Naive thymus-derived CD4-positive, alpha-beta T cell (primary cell): ENCODE measurements around the gene MYO10. TPM values are rescaled to one million over a fixed set of nuclear protein-coding genes. Genes with fewer than 3 reads are reported as not detected.

Experiments used
- ATAC-seq: fragments of 150-1000 bp; cut with Tn5 transposase; 2 replicates; pipeline ENCODE4 v1.10.0; 2021; ENCODE audit warnings: mild to moderate bottlenecking, moderate library complexity
- CTCF ChIA-PET: fragments of 350-600 bp; sonication (Branson Sonifier 250); formaldehyde crosslinking; loops from one replicate; lab custom pipeline; 2021; ENCODE audit warnings: antibody characterized with exemption; lab: Charles Lee
- POLR2A ChIA-PET: fragments of 350-600 bp; sonication (Branson Sonifier 250); formaldehyde crosslinking; loops from one replicate; lab custom pipeline; 2021; ENCODE audit warnings: antibody characterized with exemption, inconsistent platforms; lab: Charles Lee
- DNase-seq, 9 donors: peaks; one replicate each; pipeline versions ENCODE4 v3.0.0 to v3.0.0-alpha.2; 2020 to 2022; ENCODE audit warnings: mixed read lengths in 1 of 9
- H3K27ac ChIP-seq: one replicate; pipeline ENCODE4 v1.7.0; 2013; ENCODE audit warnings: mild to moderate bottlenecking, low read depth, low read length, moderate library complexity
- H3K27me3 ChIP-seq, 2 donors: one replicate each; pipeline ENCODE4 v1.7.0; 2013; ENCODE audit warnings: low read length in 2 of 2, mild to moderate bottlenecking in 2 of 2, moderate library complexity in 2 of 2; ENCODE audit not compliant: control insufficient read depth in 2 of 2, insufficient read depth in 2 of 2
- H3K36me3 ChIP-seq, 3 experiments: 1 replicate in 2 of 3; 2 replicates in 1 of 3; pipeline ENCODE4 v1.7.0; 2013; ENCODE audit warnings: low read length in 3 of 3, mild to moderate bottlenecking in 3 of 3, moderate library complexity in 1 of 3; ENCODE audit not compliant: insufficient read depth in 3 of 3, control insufficient read depth in 2 of 3
- H3K4me1 ChIP-seq, 2 donors: one replicate each; pipeline ENCODE4 v1.7.0; 2013; ENCODE audit warnings: low read length in 2 of 2, mild to moderate bottlenecking in 2 of 2, moderate library complexity in 1 of 2; ENCODE audit not compliant: control insufficient read depth in 2 of 2, insufficient read depth in 2 of 2
- H3K4me3 ChIP-seq: 2 replicates; pipeline ENCODE4 v1.7.0; 2013; ENCODE audit warnings: mild to moderate bottlenecking, low read length
- H3K9me3 ChIP-seq, 3 experiments: 1 replicate in 2 of 3; 2 replicates in 1 of 3; pipeline ENCODE4 v1.7.0; 2013; ENCODE audit warnings: low read length in 3 of 3; ENCODE audit not compliant: control insufficient read depth in 2 of 3
- H3K27ac Mint-ChIP-seq, 9 donors: one replicate each; pipeline ENCODE4 v1.8.0; 2020 to 2022; ENCODE audit warnings: mixed read lengths in 9 of 9, mild to moderate bottlenecking in 8 of 9, moderate library complexity in 5 of 9, inconsistent platforms in 2 of 9
- H3K27me3 Mint-ChIP-seq, 5 donors: one replicate each; pipeline ENCODE4 v1.8.0; 2021 to 2022; ENCODE audit warnings: mixed read lengths in 5 of 5, mild to moderate bottlenecking in 1 of 5
- H3K36me3 Mint-ChIP-seq, 5 donors: one replicate each; pipeline ENCODE4 v1.8.0; 2020 to 2022; ENCODE audit warnings: mixed read lengths in 5 of 5, mild to moderate bottlenecking in 3 of 5, inconsistent platforms in 1 of 5
- H3K4me1 Mint-ChIP-seq, 7 donors: one replicate each; pipeline ENCODE4 v1.8.0; 2020 to 2022; ENCODE audit warnings: mixed read lengths in 7 of 7, mild to moderate bottlenecking in 3 of 7, inconsistent platforms in 1 of 7
- H3K4me3 Mint-ChIP-seq, 10 donors: one replicate each; pipeline ENCODE4 v1.8.0; 2020 to 2022; ENCODE audit warnings: mild to moderate bottlenecking in 10 of 10, mixed read lengths in 10 of 10, moderate library complexity in 6 of 10, inconsistent platforms in 2 of 10
- H3K9me3 Mint-ChIP-seq, 11 donors: one replicate each; pipeline ENCODE4 v1.8.0; 2020 to 2022; ENCODE audit warnings: mixed read lengths in 11 of 11, mild to moderate bottlenecking in 4 of 11, inconsistent platforms in 1 of 11, moderate library complexity in 1 of 11
- intact Hi-C, 2 donors: fragments of 100-400 bp; cut with micrococcal nuclease; formaldehyde crosslinking; loops; one replicate each; pipeline ENCODE4 v1.15.1; 2023
- polyA plus RNA-seq, 2 donors: library from polyadenylated mRNA; unstranded; fragments of 300-500 nt; fragmentation: Illumina TruSeq; gene quantifications; one replicate each; pipeline ENCODE4 v1.2.3, GENCODE V29; 2021
- total RNA-seq, 6 experiments: library from RNA in 5 of 6; stranded (reverse) in 5 of 6; gene quantifications; 1 replicate in 5 of 6; 2 replicates in 1 of 6; pipeline ENCODE4 v1.2.3 and lab custom pipeline; 2021 to 2026

Gene MYO10
- total and polyA plus RNA-seq, 7 experiments from 2014 or later = 0.02 to 1.0 TPM; not detected in 5

DNA sequence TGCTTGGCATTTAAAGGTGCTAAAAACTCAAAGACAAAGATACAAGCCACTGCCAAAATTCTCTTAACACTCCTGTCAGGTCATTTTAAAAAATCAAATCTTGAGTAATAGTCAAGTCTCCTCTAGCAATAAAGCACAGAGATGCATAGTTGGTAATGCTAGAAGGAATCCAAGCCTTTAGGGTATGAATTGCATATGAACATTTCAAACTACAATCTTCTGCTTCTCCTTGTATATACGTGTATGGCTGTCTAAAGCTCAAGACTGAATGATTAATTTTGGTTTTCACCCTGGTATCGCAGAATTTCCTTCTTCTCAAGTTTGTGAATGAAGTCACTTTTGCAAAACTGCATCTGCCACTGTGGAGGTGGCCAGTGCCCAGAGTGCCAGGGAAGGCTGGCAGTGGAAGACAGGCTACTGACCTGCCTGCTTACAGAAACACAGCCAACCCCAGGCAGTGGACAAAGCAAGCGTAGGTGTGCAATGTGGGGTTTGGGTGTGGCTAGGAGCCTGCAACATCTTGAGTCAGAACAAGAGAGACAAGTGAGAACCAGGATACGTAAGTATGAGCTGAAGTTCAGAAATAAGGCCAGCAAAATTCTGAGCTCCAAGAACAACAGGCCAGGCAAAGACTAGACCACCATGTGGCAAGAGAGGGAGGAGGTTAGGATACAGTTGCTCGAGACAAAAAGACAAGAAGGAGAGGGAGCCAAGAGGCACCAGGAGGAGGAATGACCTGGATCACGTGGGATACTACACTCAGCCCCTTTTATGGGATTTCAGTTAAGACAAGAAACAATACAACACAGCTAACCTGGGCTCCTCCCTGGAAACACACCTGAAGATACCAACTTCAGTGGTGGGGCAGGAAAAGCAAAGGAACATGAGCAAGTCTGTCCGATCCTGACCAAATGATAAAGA lies 22.6 kb downstream of the MYO10 start:
- intact Hi-C loops = no loop called here
- ATAC-seq = no peak
- Mint-ChIP-seq H3K9me3 (peaks cover 0 to 8% (median 3%) of the 10 kb centered on the region in 11 donors), H3K4me1 (no peaks in the 10 kb centered on the region), H3K36me3 (peaks cover 0 to 3% (median 0%) of the 10 kb centered on the region in 5 donors), H3K4me3 (no peak overlapping the region), H3K27me3 (peaks cover 0 to 11% (median 3%) of the 10 kb centered on the region in 5 donors), H3K27ac (no peak overlapping the region)
- Histone ChIP-seq H3K36me3 (no peaks in the 10 kb centered on the region), H3K9me3 (no peaks in the 10 kb centered on the region), H3K4me3 (no peak overlapping the region), H3K4me1 (no peaks in the 10 kb centered on the region), H3K27ac (no peak overlapping the region), H3K27me3 (no peaks in the 10 kb centered on the region)
- DNase-seq = no peak
- ChIA-PET POLR2A (no interaction called here), CTCF (no interaction called here)

DNA sequence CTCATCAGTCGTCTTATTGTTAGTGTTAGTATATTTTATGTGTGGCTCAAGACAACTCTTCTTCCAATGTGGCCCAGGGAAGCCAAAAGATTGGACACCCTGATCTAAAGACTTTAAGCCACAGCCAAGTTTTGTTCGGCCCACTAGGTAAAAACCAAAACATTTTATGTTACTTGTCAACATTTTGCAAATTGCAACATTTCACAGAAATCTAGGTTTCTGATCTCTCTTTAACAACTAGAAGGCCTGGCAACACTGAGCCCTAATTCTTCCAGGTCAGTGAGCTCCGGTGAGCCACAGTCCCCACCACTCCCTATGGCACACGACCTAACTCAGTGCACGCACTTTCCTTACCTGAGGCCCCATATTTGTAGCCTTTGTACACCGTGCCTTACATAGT lies 24.0 kb downstream of the MYO10 start:
- Histone ChIP-seq H3K4me3 (no peak overlapping the region), H3K9me3 (no peaks in the 10 kb centered on the region), H3K27me3 (no peaks in the 10 kb centered on the region), H3K27ac (no peak overlapping the region), H3K4me1 (no peaks in the 10 kb centered on the region), H3K36me3 (no peaks in the 10 kb centered on the region)
- intact Hi-C loops = no loop called here
- H3K4me1 Mint-ChIP-seq = no peaks in the 10 kb centered on the region
- ChIA-PET POLR2A (no interaction called here), CTCF (no interaction called here)
- DNase-seq (no peak), ATAC-seq (no peak)
- H3K36me3 Mint-ChIP-seq = peaks cover 0 to 3% (median 0%) of the 10 kb centered on the region in 5 donors
- H3K27ac Mint-ChIP-seq = no peak overlapping the region
- no peak overlapping the region for H3K4me3 Mint-ChIP-seq
- peaks cover 0 to 11% (median 3%) of the 10 kb centered on the region in 5 donors for H3K27me3 Mint-ChIP-seq
- H3K9me3 Mint-ChIP-seq = peaks cover 0 to 8% (median 3%) of the 10 kb centered on the region in 11 donors

GRCh38 chr5:16909464-16909863 lies 26.6 kb downstream of the MYO10 start:
- no peak for ATAC-seq
- Histone ChIP-seq H3K36me3 (no peaks in the 10 kb centered on the region), H3K4me1 (no peaks in the 10 kb centered on the region), H3K27ac (no peak overlapping the region), H3K9me3 (no peaks in the 10 kb centered on the region), H3K4me3 (no peak overlapping the region), H3K27me3 (no peaks in the 10 kb centered on the region)
- H3K27me3 Mint-ChIP-seq = peaks cover 0 to 11% (median 0%) of the 10 kb centered on the region in 5 donors
- H3K4me3 Mint-ChIP-seq = no peak overlapping the region
- no peak overlapping the region for H3K27ac Mint-ChIP-seq
- intact Hi-C loops = no loop called here
- ChIA-PET POLR2A (no interaction called here), CTCF (no interaction called here)
- peaks cover 0 to 10% (median 3%) of the 10 kb centered on the region in 11 donors for H3K9me3 Mint-ChIP-seq
- no peaks in the 10 kb centered on the region for H3K4me1 Mint-ChIP-seq
- H3K36me3 Mint-ChIP-seq = peaks cover 0 to 3% (median 0%) of the 10 kb centered on the region in 5 donors
- DNase-seq = no peak

DNA sequence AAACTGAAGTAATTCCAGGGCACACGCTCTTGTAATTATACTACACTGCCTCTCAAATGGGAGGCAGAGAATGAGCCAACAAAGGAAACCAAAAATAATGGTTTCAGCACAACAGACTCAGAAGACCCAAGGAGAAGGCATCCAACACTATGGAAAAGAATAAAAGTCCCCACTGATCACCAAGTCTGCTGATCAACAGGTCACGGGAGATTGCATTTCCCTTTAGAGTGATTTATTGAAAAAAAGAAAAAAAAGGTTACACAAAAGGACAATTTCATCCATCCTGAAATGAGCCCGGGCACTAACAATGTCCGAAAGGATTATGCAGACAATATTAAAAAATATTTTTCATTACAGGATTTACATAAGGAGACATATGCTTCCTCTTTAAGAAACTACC lies 28.8 kb downstream of the MYO10 start:
- Mint-ChIP-seq H3K9me3 (peaks cover 0 to 10% (median 3%) of the 10 kb centered on the region in 11 donors), H3K4me1 (no peaks in the 10 kb centered on the region), H3K27ac (no peak overlapping the region), H3K36me3 (peaks cover 0 to 3% (median 0%) of the 10 kb centered on the region in 5 donors), H3K4me3 (no peak overlapping the region), H3K27me3 (peaks cover 0 to 6% (median 0%) of the 10 kb centered on the region in 5 donors)
- H3K4me3 ChIP-seq = no peak overlapping the region
- H3K36me3 ChIP-seq = no peaks in the 10 kb centered on the region
- ATAC-seq = no peak
- no peak for DNase-seq
- no peaks in the 10 kb centered on the region for H3K27me3 ChIP-seq
- H3K9me3 ChIP-seq = no peaks in the 10 kb centered on the region
- intact Hi-C loops = no loop called here
- POLR2A ChIA-PET = no interaction called here
- H3K27ac ChIP-seq = no peak overlapping the region
- CTCF ChIA-PET = no interaction called here
- no peaks in the 10 kb centered on the region for H3K4me1 ChIP-seq

GRCh38 chr5:16906255-16906654 lies 29.8 kb downstream of the MYO10 start:
- CTCF ChIA-PET = no interaction called here
- no peaks in the 10 kb centered on the region for H3K36me3 ChIP-seq
- no peaks in the 10 kb centered on the region for H3K4me1 Mint-ChIP-seq
- H3K36me3 Mint-ChIP-seq = peaks cover 0 to 3% (median 0%) of the 10 kb centered on the region in 5 donors
- no peak overlapping the region for H3K4me3 Mint-ChIP-seq
- H3K27ac ChIP-seq = no peak overlapping the region
- H3K4me3 ChIP-seq = no peak overlapping the region
- POLR2A ChIA-PET = no interaction called here
- H3K27ac Mint-ChIP-seq = no peak overlapping the region
- H3K27me3 ChIP-seq = no peaks in the 10 kb centered on the region
- DNase-seq = no peak
- no peaks in the 10 kb centered on the region for H3K4me1 ChIP-seq
- intact Hi-C loops = no loop called here
- no peak for ATAC-seq
- H3K9me3 Mint-ChIP-seq = peaks cover 0 to 10% (median 3%) of the 10 kb centered on the region in 11 donors
- no peaks in the 10 kb centered on the region for H3K9me3 ChIP-seq
- peaks cover 0 to 6% (median 0%) of the 10 kb centered on the region in 5 donors for H3K27me3 Mint-ChIP-seq

GRCh38 chr5:16903480-16904300 lies 32.4 kb downstream of the MYO10 start:
- no peak overlapping the region for H3K27ac ChIP-seq
- ATAC-seq (no peak), DNase-seq (no peak)
- no peaks in the 10 kb centered on the region for H3K36me3 ChIP-seq
- peaks cover 0 to 2% (median 0%) of the 10 kb centered on the region in 5 donors for H3K36me3 Mint-ChIP-seq
- H3K27me3 Mint-ChIP-seq = peaks cover 0 to 6% (median 0%) of the 10 kb centered on the region in 5 donors
- H3K27me3 ChIP-seq = no peaks in the 10 kb centered on the region
- intact Hi-C loops = no loop called here
- no peak overlapping the region for H3K4me3 Mint-ChIP-seq
- no peaks in the 10 kb centered on the region for H3K4me1 Mint-ChIP-seq
- ChIA-PET CTCF (no interaction called here), POLR2A (no interaction called here)
- no peaks in the 10 kb centered on the region for H3K4me1 ChIP-seq
- H3K27ac Mint-ChIP-seq = no peak overlapping the region
- H3K9me3 ChIP-seq = no peaks in the 10 kb centered on the region
- peaks cover 0 to 6% (median 0%) of the 10 kb centered on the region in 11 donors for H3K9me3 Mint-ChIP-seq
- no peak overlapping the region for H3K4me3 ChIP-seq
